Measurements from ENCODE around the gene COL27A1. TPM values are rescaled to one million over a fixed set of nuclear protein-coding genes. Genes with fewer than 3 reads are reported as not detected.

The COL27A1 gene
- total and polyA plus RNA-seq, 2 donors (not counting 3 experiments of a cell fraction or from before 2014, with no cell fraction given): 14.7 to 49.1 TPM

DNA sequence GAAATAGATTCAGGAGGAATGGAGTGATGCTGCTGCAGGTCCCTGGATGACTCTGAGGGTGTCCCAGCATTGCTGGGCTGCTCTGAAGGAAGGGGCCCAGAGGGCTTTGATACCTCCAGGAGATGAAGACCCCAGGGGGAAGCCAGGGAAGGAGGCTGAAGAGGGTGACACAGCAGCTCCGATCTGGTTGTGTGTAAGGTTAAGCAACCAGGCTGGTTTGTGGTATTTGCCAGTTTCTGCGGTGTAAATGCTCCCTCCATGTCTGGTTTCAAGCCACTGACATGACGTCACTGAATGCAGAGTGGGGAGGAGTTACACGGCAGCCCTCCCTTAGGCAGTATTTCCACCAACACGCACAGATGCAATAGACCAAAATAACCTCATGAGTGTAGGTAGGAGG is 127.6 kb downstream of the COL27A1 start:
- intact Hi-C loops (cut with micrococcal nuclease): no loop called here
- TF ChIP-seq GATA2 (IDR thresholded peaks at IDR 0.05; ENCODE audit: insufficient read depth, insufficient read length, low read depth, low read length): no peak
- Histone ChIP-seq H3K4me3 (replicated peaks in 1 of 3; ENCODE audit: insufficient read depth in 1 of 3, low read depth in 1 of 3, low read length in 3 of 3) (no peak overlapping the region), H2AFZ (ENCODE audit: low read depth, low read length) (no peak overlapping the region), H3K9ac (replicated peaks; ENCODE audit: extremely low read depth, insufficient read depth, low read length) (no peak overlapping the region), H3K27me3 (ENCODE audit: control insufficient read depth in 2 of 2, insufficient read depth in 2 of 2, low read length in 2 of 2) (no peaks in the 10 kb centered on the region), H4K20me1 (replicated peaks; ENCODE audit: control insufficient read depth, extremely low read depth, insufficient read depth, low read length) (no peaks in the 10 kb centered on the region), H3K9me1 (replicated peaks; ENCODE audit: control insufficient read depth, extremely low read depth, insufficient read depth, low read length) (no peaks in the 10 kb centered on the region), H3K79me2 (ENCODE audit: control insufficient read depth, insufficient read depth, low read length) (no peaks in the 10 kb centered on the region), H3K27ac (ENCODE audit: insufficient read depth, low read depth, low read length) (no peak overlapping the region), H3K4me2 (ENCODE audit: insufficient read depth, low read length) (no peak overlapping the region), H3K9me3 (replicated peaks; ENCODE audit: control insufficient read depth, insufficient read depth, low read length) (no peaks in the 10 kb centered on the region), H3K36me3 (ENCODE audit: control insufficient read depth in 2 of 2, extremely low read depth in 1 of 2, insufficient read depth in 2 of 2, low read length in 2 of 2) (peaks cover 0 to 2% of the 10 kb centered on the region in 2 experiments), H3K4me1 (ENCODE audit: control insufficient read depth, extremely low read depth, insufficient read depth, low read length) (no peaks in the 10 kb centered on the region)
- POLR2A ChIA-PET: no interaction called here
- DNase-seq (ENCODE audit: low read depth, low spot score) (no peak), FAIRE-seq (no peak)
- CTCF ChIA-PET: interaction anchor here (1.3 to 1.4 kb wide), 2 partner anchors 175 to 200 kb away, joined by 4 to 7 read pairs; no protein-coding TSS in a partner anchor
- dilution Hi-C loops (cut with MboI; ENCODE audit: extremely low pct_ligation_motif_present, low sequenced_read_pairs): loop anchor here (25.0 kb wide), 1 partner anchor 196 kb away; the partner anchor contains the start of genes AMBP and KIF12
- no TSS peak for BruUV-seq (replicated peaks)

DNA sequence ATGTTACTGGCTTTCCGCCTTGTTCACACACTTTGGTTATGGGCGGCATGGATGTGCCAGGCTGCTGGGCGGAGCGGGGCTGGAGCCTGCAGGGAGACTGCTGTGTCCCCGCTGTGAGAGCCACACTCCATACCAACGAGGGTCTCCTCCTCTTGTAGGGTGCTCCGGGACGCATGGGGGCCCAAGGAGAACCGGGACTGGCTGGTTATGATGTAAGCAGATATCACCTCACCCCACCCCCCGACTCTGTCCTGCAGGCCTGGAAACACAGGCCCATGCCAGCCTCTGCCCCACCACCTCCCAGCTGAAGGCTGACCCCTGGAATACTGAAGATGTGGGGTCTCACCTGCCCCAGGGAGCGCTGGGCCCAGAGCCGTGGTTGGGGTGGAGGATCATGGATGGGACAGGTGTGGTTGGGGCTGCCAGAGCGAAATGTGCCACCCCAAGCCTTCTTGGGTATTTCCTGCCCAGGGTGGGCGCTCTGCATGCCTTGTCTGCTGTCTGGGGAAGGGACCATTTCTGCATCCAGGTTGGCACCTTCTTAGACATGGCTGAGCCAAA is 128.3 kb downstream of the COL27A1 start:
- CTCF ChIA-PET: interaction anchor here (1.4 to 5.3 kb wide), 2 partner anchors 176 to 201 kb away, joined by 7 to 55 read pairs; no protein-coding TSS in a partner anchor
- FAIRE-seq (no peak), DNase-seq (ENCODE audit: low read depth, low spot score) (no peak)
- H3K9ac ChIP-seq (replicated peaks; ENCODE audit: extremely low read depth, insufficient read depth, low read length): no peak overlapping the region
- no peaks in the 10 kb centered on the region for H3K27me3 ChIP-seq (ENCODE audit: control insufficient read depth in 2 of 2, insufficient read depth in 2 of 2, low read length in 2 of 2)
- H4K20me1 ChIP-seq (replicated peaks; ENCODE audit: control insufficient read depth, extremely low read depth, insufficient read depth, low read length): no peaks in the 10 kb centered on the region
- peaks cover 0 to 2% of the 10 kb centered on the region in 2 experiments for H3K36me3 ChIP-seq (ENCODE audit: control insufficient read depth in 2 of 2, extremely low read depth in 1 of 2, insufficient read depth in 2 of 2, low read length in 2 of 2)
- H2AFZ ChIP-seq (ENCODE audit: low read depth, low read length): no peak overlapping the region
- POLR2A ChIA-PET: no interaction called here
- BruUV-seq (replicated peaks): no TSS peak
- H3K4me3 ChIP-seq (replicated peaks in 1 of 3; ENCODE audit: insufficient read depth in 1 of 3, low read depth in 1 of 3, low read length in 3 of 3): no peak overlapping the region
- no peaks in the 10 kb centered on the region for H3K9me1 ChIP-seq (replicated peaks; ENCODE audit: control insufficient read depth, extremely low read depth, insufficient read depth, low read length)
- dilution Hi-C loops (cut with MboI; ENCODE audit: extremely low pct_ligation_motif_present, low sequenced_read_pairs): loop anchor here (25.0 kb wide), 1 partner anchor 196 kb away; the partner anchor contains the start of genes AMBP and KIF12
- no peak overlapping the region for H3K4me2 ChIP-seq (ENCODE audit: insufficient read depth, low read length)
- no peaks in the 10 kb centered on the region for H3K79me2 ChIP-seq (ENCODE audit: control insufficient read depth, insufficient read depth, low read length)
- no peak overlapping the region for H3K27ac ChIP-seq (ENCODE audit: insufficient read depth, low read depth, low read length)
- no peaks in the 10 kb centered on the region for H3K9me3 ChIP-seq (replicated peaks; ENCODE audit: control insufficient read depth, insufficient read depth, low read length)
- H3K4me1 ChIP-seq (ENCODE audit: control insufficient read depth, extremely low read depth, insufficient read depth, low read length): no peaks in the 10 kb centered on the region
- TF ChIP-seq FOS (IDR thresholded peaks at IDR 0.05; ENCODE audit: borderline replicate concordance, insufficient read depth, low read length) (no peak), GATA2 (IDR thresholded peaks at IDR 0.05; ENCODE audit: insufficient read depth, insufficient read length, low read depth, low read length) (no peak), POLR2A (IDR thresholded peaks at IDR 0.05; ENCODE audit: low read depth, low read length) (no peak), JUN (IDR thresholded peaks at IDR 0.05; ENCODE audit: borderline replicate concordance, insufficient read depth, insufficient read length, low read depth) (no peak)
- TF ChIP-seq, protein P1, sequence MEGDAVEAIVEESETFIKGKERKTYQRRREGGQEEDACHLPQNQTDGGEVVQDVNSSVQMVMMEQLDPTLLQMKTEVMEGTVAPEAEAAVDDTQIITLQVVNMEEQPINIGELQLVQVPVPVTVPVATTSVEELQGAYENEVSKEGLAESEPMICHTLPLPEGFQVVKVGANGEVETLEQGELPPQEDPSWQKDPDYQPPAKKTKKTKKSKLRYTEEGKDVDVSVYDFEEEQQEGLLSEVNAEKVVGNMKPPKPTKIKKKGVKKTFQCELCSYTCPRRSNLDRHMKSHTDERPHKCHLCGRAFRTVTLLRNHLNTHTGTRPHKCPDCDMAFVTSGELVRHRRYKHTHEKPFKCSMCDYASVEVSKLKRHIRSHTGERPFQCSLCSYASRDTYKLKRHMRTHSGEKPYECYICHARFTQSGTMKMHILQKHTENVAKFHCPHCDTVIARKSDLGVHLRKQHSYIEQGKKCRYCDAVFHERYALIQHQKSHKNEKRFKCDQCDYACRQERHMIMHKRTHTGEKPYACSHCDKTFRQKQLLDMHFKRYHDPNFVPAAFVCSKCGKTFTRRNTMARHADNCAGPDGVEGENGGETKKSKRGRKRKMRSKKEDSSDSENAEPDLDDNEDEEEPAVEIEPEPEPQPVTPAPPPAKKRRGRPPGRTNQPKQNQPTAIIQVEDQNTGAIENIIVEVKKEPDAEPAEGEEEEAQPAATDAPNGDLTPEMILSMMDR (IDR thresholded peaks at IDR 0.05; ENCODE audit: extremely low read depth in 1 of 2, insufficient read depth in 1 of 2, low read depth in 1 of 2, low read length in 2 of 2): no peak
- intact Hi-C loops (cut with micrococcal nuclease): no loop called here

Measured in endothelial cell of umbilical vein (primary cell).